ENCODE measurements around the gene REN. TPM values are rescaled to one million over a fixed set of nuclear protein-coding genes. Genes with fewer than 3 reads are reported as not detected.

The REN gene
- total RNA-seq, 1 experiment from 2014 or later = not detected

DNA sequence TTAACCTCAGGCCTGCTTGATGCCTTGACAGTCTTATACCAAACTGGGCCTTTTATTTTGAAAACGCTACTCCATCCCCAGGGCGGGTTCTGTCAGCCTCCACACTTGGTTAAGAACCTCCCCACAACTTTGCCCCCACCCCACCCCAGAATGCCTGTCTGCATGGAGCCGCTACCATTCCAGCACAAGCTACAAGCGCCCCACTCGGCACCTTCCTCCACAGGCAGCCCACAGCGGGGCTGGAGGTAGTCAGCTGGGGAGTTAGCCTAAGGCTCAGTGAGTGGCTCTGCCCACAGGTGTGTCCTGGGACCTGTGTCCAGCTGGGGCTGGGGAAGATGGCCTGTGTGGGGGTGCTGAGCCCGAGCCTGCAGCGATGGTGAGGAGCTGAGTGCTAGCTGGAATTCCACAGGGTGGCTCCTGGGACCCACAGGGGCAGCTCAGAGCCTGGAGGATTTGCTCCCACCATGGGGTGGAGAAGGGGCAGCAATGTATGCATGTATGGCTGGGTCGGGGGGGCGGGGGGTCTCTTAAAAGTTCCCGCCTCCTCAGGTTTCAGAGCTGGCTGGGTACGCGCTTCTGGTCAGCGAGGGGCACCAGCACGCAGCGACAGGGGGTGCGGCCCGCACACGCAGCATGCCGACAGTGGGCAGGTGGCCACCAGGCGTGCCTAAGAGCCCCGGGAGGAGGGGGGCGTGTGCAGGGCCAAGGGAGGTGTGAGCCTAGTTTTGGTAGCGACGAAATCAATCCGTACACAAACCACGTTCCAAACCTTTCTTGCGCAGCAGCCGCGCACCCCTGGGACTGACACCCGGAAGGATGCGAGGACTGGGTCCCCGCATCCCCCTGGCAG is 15.2 kb downstream of the REN start:
- H3K9me3 Mint-ChIP-seq (ENCODE audit: unreplicated experiment) = no peaks in the 10 kb centered on the region
- no peaks in the 10 kb centered on the region for H3K36me3 Mint-ChIP-seq (ENCODE audit: insufficient read depth, unreplicated experiment)
- no peak overlapping the region for H3K27ac Mint-ChIP-seq (ENCODE audit: unreplicated experiment)
- Histone ChIP-seq H3K4me3 (ENCODE audit: low read depth, low read length) (peak overlapping the region; percentile 59), H3K36me3 (ENCODE audit: control insufficient read depth, insufficient read depth, low read length) (no peaks in the 10 kb centered on the region; the same call in 1 of the 2 replicates), H3K4me1 (peaks cover 7% of the 10 kb centered on the region), H3K27me3 (replicated peaks; ENCODE audit: control insufficient read depth, insufficient read depth, low read length) (no peaks in the 10 kb centered on the region), H3K9me3 (no peaks in the 10 kb centered on the region)
- ChIA-PET CTCF (interaction anchor here (0.5 to 1.0 kb wide), 3 partner anchors 11 to 91 kb away, joined by 3 to 4 read pairs (median 4); no protein-coding TSS in a partner anchor), POLR2A (interaction anchor here (1.5 kb wide), 1 partner anchor 63 kb away, joined by 5 read pairs; the partner anchor contains the start of gene GOLT1A)
- no peak for TF ChIP-seq CTCF (IDR thresholded peaks at IDR 0.05; ENCODE audit: insufficient read depth in 1 of 2, low read depth in 1 of 2, low read length in 1 of 2, severe bottlenecking in 1 of 2, unreplicated experiment in 1 of 2)
- no peak for DNase-seq
- intact Hi-C loops (cut with micrococcal nuclease; ENCODE audit: unreplicated experiment) = no loop called here
- BruUV-seq (replicated peaks) = no TSS peak
- no peaks in the 10 kb centered on the region for H3K27me3 Mint-ChIP-seq (ENCODE audit: insufficient read depth, unreplicated experiment)
- peak overlapping the region; percentile 71 for H3K4me3 Mint-ChIP-seq (ENCODE audit: unreplicated experiment)
- peaks cover under 1% of the 10 kb centered on the region for H3K4me1 Mint-ChIP-seq (ENCODE audit: low read depth, unreplicated experiment)

- H3K9me3 ChIP-seq = no peaks in the 10 kb centered on the region
- peaks cover 9% of the 10 kb centered on the region for H3K4me1 Mint-ChIP-seq (ENCODE audit: low read depth, unreplicated experiment)
- no peaks in the 10 kb centered on the region; the same call in 1 of the 2 replicates for H3K36me3 ChIP-seq (ENCODE audit: control insufficient read depth, insufficient read depth, low read length)
- no peak overlapping the region for H3K4me3 ChIP-seq (ENCODE audit: low read depth, low read length)
- H3K9me3 Mint-ChIP-seq (ENCODE audit: unreplicated experiment) = no peaks in the 10 kb centered on the region
- H3K27ac Mint-ChIP-seq (ENCODE audit: unreplicated experiment) = no peak overlapping the region
- no peaks in the 10 kb centered on the region for H3K36me3 Mint-ChIP-seq (ENCODE audit: insufficient read depth, unreplicated experiment)
- no peaks in the 10 kb centered on the region for H3K27me3 ChIP-seq (replicated peaks; ENCODE audit: control insufficient read depth, insufficient read depth, low read length)
- peaks cover 17% of the 10 kb centered on the region for H3K4me1 ChIP-seq
- no TSS peak for BruUV-seq (replicated peaks)
- no peak for TF ChIP-seq CTCF (IDR thresholded peaks at IDR 0.05; ENCODE audit: insufficient read depth in 1 of 2, low read depth in 1 of 2, low read length in 1 of 2, severe bottlenecking in 1 of 2, unreplicated experiment in 1 of 2)
- ChIA-PET POLR2A (no interaction called here), CTCF (interaction anchor here (0.5 to 1.0 kb wide), 3 partner anchors 12 to 90 kb away, joined by 3 to 4 read pairs (median 4); no protein-coding TSS in a partner anchor)
- H3K4me3 Mint-ChIP-seq (ENCODE audit: unreplicated experiment) = peak overlapping the region; percentile 71
- intact Hi-C loops (cut with micrococcal nuclease; ENCODE audit: unreplicated experiment) = no loop called here
- no peaks in the 10 kb centered on the region for H3K27me3 Mint-ChIP-seq (ENCODE audit: insufficient read depth, unreplicated experiment)
- DNase-seq = no peak
Observed at GRCh38 chr1:204149635-204150565, 16.2 kb downstream of the REN start.

DNA sequence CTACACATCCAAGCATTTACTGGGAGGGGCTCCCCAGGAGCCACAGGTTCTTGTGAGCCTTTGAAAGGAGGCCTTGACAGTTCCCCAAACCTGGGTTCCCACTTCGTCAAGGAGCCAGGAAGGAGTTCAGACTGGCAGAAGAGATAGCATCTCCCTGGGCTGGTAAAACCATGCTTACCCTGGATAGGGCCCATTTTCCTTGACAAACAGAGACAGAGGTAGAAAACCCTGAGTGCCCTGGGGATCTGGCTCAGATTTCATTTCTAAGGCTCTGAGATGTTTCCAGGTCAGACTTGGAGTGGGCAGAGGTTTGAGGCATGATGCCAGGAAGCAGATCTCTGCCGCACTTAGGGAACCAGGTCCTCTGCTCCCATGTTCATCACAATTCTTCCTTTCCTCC is 17.0 kb downstream of the REN start:
- intact Hi-C loops (cut with micrococcal nuclease; ENCODE audit: unreplicated experiment) = no loop called here
- no peak for TF ChIP-seq CTCF (IDR thresholded peaks at IDR 0.05; ENCODE audit: insufficient read depth in 1 of 2, low read depth in 1 of 2, low read length in 1 of 2, severe bottlenecking in 1 of 2, unreplicated experiment in 1 of 2)
- H3K9me3 Mint-ChIP-seq (ENCODE audit: unreplicated experiment) = no peaks in the 10 kb centered on the region
- Histone ChIP-seq H3K36me3 (ENCODE audit: control insufficient read depth, insufficient read depth, low read length) (no peaks in the 10 kb centered on the region; the same call in 1 of the 2 replicates), H3K27me3 (replicated peaks; ENCODE audit: control insufficient read depth, insufficient read depth, low read length) (no peaks in the 10 kb centered on the region), H3K4me1 (peaks cover 22% of the 10 kb centered on the region), H3K4me3 (ENCODE audit: low read depth, low read length) (no peak overlapping the region), H3K9me3 (no peaks in the 10 kb centered on the region)
- no peak for DNase-seq
- H3K27ac Mint-ChIP-seq (ENCODE audit: unreplicated experiment) = no peak overlapping the region
- CTCF ChIA-PET = no interaction called here
- no TSS peak for BruUV-seq (replicated peaks)
- H3K4me3 Mint-ChIP-seq (ENCODE audit: unreplicated experiment) = no peak overlapping the region
- H3K4me1 Mint-ChIP-seq (ENCODE audit: low read depth, unreplicated experiment) = peaks cover 16% of the 10 kb centered on the region
- no peaks in the 10 kb centered on the region for H3K27me3 Mint-ChIP-seq (ENCODE audit: insufficient read depth, unreplicated experiment)
- POLR2A ChIA-PET = interaction anchor here (0.6 kb wide), 1 partner anchor 324 kb away, joined by 4 read pairs; no protein-coding TSS in a partner anchor
- no peaks in the 10 kb centered on the region for H3K36me3 Mint-ChIP-seq (ENCODE audit: insufficient read depth, unreplicated experiment)

Measured in Caco-2 (cell line).